ENCODE measurements around the gene OGFR. TPM values are rescaled to one million over a fixed set of nuclear protein-coding genes. Genes with fewer than 3 reads are reported as not detected.

Gene OGFR
- total RNA-seq, 6 experiments from 2014 or later = 40.7 to 48.1 (median 47.0) TPM

DNA sequence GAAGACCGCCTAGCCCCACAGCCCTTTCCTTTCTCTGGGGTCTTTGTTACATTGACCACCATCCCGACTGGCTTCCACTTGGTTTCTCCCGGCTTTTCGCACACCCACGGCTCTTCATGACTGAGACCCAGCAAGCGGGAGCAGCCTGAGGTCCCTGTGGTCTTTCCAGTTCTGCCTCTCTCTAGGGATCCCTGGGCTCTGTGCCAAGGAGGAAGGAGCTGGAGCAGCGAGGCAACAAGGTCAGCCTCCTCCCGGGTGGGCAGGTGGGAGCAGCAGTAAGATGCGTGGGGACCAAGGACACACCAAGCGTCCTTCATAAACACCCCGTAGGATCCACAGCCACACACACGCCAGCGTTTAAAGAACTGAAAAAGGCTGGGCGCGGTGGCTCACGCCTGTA is 37.9 kb upstream of the OGFR start:
- Histone ChIP-seq H3K4me1 (peaks cover 0 to 15% (median 8%) of the 10 kb centered on the region in 4 donors), H3K36me3 (no peaks in the 10 kb centered on the region), H3K9me3 (no peaks in the 10 kb centered on the region), H3K27ac (no peak overlapping the region), H3K4me3 (no peak overlapping the region), H3K27me3 (no peaks in the 10 kb centered on the region)
- DNase-seq (peak in 2 of 3 donors; percentile 17 to 27), ATAC-seq (no peak)
- 77% methylated on average over 16 of the region's 16 CpGs for WGBS (ENCODE audit: insufficient coverage, low coverage, low lambda C conversion rate, missing lambda C conversion rate)
- intact Hi-C loops (cut with DNase I) = no loop called here
- TF ChIP-seq, protein P1, sequence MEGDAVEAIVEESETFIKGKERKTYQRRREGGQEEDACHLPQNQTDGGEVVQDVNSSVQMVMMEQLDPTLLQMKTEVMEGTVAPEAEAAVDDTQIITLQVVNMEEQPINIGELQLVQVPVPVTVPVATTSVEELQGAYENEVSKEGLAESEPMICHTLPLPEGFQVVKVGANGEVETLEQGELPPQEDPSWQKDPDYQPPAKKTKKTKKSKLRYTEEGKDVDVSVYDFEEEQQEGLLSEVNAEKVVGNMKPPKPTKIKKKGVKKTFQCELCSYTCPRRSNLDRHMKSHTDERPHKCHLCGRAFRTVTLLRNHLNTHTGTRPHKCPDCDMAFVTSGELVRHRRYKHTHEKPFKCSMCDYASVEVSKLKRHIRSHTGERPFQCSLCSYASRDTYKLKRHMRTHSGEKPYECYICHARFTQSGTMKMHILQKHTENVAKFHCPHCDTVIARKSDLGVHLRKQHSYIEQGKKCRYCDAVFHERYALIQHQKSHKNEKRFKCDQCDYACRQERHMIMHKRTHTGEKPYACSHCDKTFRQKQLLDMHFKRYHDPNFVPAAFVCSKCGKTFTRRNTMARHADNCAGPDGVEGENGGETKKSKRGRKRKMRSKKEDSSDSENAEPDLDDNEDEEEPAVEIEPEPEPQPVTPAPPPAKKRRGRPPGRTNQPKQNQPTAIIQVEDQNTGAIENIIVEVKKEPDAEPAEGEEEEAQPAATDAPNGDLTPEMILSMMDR (IDR thresholded peaks at IDR 0.05) = no peak
- no peak for TF ChIP-seq POLR2A (IDR thresholded peaks at IDR 0.05)

DNA sequence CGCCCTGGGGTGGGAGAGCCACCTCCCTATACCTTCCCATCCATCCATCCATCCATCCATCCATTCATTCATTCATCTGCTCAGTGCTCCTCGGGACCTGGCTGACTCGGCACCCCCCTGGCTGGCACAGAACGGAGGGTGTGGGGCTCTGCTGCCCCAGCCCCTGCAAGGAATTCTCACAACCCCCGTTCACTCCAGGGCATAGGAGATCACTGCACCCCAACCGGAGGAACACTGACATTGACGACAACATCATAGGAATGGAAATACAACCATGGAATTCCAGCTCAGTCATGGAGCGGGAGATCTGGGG is 36.4 kb upstream of the OGFR start:
- Histone ChIP-seq H3K36me3 (no peaks in the 10 kb centered on the region), H3K4me1 (peaks cover 0 to 29% (median 14%) of the 10 kb centered on the region in 4 donors), H3K27ac (no peak overlapping the region), H3K9me3 (no peaks in the 10 kb centered on the region), H3K27me3 (no peaks in the 10 kb centered on the region), H3K4me3 (no peak overlapping the region)
- no CpG with 5 or more reads among the region's 8 CpGs for WGBS (ENCODE audit: insufficient coverage, low coverage, low lambda C conversion rate, missing lambda C conversion rate)
- ATAC-seq (no peak), DNase-seq (peak in 1 of 3 donors; percentile 27)
- intact Hi-C loops (cut with DNase I) = no loop called here
- TF ChIP-seq, protein P1 (IDR thresholded peaks at IDR 0.05) = no peak
- TF ChIP-seq POLR2A (IDR thresholded peaks at IDR 0.05) = no peak

DNA sequence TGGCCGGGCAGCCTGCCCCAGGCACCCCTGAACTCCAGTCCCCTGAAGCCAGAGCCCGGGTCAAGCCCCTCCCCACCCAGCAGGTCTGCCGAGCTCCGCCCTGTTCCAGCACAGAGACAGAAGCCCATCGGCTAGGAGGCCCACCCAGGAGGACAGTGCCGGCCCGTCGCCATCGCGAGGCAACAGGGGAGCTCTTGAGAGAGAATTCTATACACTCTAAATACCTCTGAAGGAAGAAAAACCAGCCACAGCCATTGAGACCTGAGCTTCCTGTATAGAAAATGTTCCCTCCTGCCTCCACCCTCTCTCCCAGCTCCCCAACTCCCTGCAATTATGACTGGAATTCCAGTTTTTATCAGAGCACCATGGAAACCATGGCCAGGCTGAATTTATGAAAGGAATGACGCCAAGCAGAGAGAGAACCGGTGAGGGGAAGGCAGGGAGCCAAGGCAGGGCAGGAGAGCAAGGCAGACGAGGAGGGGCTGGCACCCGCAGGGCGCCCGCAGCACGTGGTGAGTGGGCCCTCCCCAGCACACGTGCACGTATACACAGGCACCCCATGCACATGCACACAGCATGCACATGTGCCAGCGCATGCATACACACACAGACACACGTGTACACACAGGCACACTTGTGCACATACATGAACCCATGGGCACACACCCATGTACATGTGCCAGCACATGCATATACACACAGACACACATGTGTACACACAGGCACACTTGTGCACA is 35.9 kb upstream of the OGFR start:
- H3K4me1 ChIP-seq = peaks cover 0 to 34% (median 17%) of the 10 kb centered on the region in 4 donors
- H3K9me3 ChIP-seq = no peaks in the 10 kb centered on the region
- H3K36me3 ChIP-seq = no peaks in the 10 kb centered on the region
- DNase-seq (peak; percentile 16 to 69 (median 52)), ATAC-seq (no peak)
- no peak overlapping the region for H3K4me3 ChIP-seq
- intact Hi-C loops (cut with DNase I) = no loop called here
- H3K27me3 ChIP-seq = no peaks in the 10 kb centered on the region
- TF ChIP-seq POLR2A (IDR thresholded peaks at IDR 0.05) = no peak
- TF ChIP-seq, protein P1 (IDR thresholded peaks at IDR 0.05) = no peak
- no peak overlapping the region for H3K27ac ChIP-seq
- WGBS (ENCODE audit: insufficient coverage, low coverage, low lambda C conversion rate, missing lambda C conversion rate) = 45% methylated on average over 7 of the region's 21 CpGs

DNA sequence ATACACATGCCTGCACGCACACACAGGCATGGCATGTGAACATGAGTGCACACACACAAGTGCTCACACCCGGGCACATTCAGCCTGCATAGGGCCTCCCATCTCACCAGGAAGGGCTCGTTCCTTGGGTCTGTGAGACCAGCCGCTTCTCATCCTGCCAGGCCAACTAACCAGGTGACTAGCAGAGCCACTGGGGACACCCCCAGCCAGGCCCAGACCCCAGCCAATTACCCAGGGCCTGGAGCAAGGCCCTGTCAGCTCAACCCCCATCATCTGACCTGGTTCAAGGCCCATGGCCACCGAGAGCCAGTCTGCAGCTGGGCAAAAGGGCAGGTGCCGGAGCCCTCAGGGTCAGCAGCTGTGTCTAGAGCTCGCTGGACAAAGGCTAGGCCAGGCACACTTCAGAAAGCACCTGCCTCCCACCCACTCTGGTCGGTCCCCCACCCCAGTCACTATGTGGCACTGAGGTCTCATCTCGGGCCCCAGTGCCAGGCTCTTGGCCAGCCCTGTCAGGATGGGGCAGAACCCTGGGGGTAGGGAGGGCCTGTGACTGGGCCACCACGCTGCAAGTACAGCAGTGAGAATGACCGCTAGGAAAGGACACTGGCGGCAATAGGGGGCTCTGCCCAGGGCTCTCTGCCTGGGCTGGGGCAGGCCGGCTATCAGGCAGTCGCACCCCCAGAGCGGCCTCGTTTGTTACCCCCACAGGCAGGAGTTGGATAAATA is 35.1 kb upstream of the OGFR start:
- no peaks in the 10 kb centered on the region for H3K27me3 ChIP-seq
- no peaks in the 10 kb centered on the region for H3K36me3 ChIP-seq
- H3K4me1 ChIP-seq = peaks cover 0 to 42% (median 20%) of the 10 kb centered on the region in 4 donors
- ATAC-seq (peak in 3 of 4 donors; percentile 4 to 45 (median 6)), DNase-seq (peak; percentile 12 to 80 (median 74))
- H3K4me3 ChIP-seq = no peak overlapping the region
- no peaks in the 10 kb centered on the region for H3K9me3 ChIP-seq
- no peak overlapping the region for H3K27ac ChIP-seq
- intact Hi-C loops (cut with DNase I) = no loop called here
- 77% methylated on average over 3 of the region's 16 CpGs for WGBS (ENCODE audit: insufficient coverage, low coverage, low lambda C conversion rate, missing lambda C conversion rate)
- no peak for TF ChIP-seq POLR2A (IDR thresholded peaks at IDR 0.05)
- TF ChIP-seq, protein P1 (IDR thresholded peaks at IDR 0.05) = no peak
